HCT116 (cell line): ENCODE data around the gene GBP7. TPM values are rescaled to one million over a fixed set of nuclear protein-coding genes. Genes with fewer than 3 reads are reported as not detected.

Source experiments
- ATAC-seq: fragments of 200-7000 bp; cut with Tn5 transposase; 2 replicates; pipeline ENCODE4 v1.9.1; 2020; ENCODE audit warnings: mild to moderate bottlenecking, moderate library complexity
- BruUV-seq: library from RNA; stranded (reverse); fragments of 400-500 nt; replicated peaks from 2 replicates; lab custom pipeline; 2021; lab: Mats Ljungman, UMichigan
- CTCF ChIA-PET: fragments of 300-600 bp; sonication (Branson Sonifier 250); formaldehyde crosslinking; loops from one replicate; lab custom pipeline; 2021; ENCODE audit warnings: antibody characterized with exemption; lab: Charles Lee
- POLR2A ChIA-PET: fragments of 300-600, 350-600 bp; sonication (Branson Sonifier 250); formaldehyde crosslinking; loops from one replicate; lab custom pipeline; 2021; ENCODE audit warnings: antibody characterized with exemption; lab: Charles Lee
- RAD21 ChIA-PET, 2 experiments: fragments of 300-600 bp; sonication (Branson Sonifier 250); formaldehyde crosslinking; loops; one replicate each; lab custom pipeline; 2023; ENCODE audit warnings: low total read pairs in 2 of 2; ENCODE audit not compliant: uncharacterized antibody in 2 of 2, unreplicated experiment in 2 of 2, low non-redundant PET in 1 of 2; lab: Charles Lee
- DNase-seq: peaks from one replicate; pipeline ENCODE4 v3.0.0-alpha.2; 2010; ENCODE audit warnings: low read depth, low spot score
- H2AFZ ChIP-seq: fragments of 200-600 bp; shearing (Covaris generic), sonication (generic); 2 replicates; pipeline ENCODE4 v1.6.1; 2017; ENCODE audit warnings: low read depth, mixed run types, mixed read lengths, antibody characterized with exemption, low read length; ENCODE audit not compliant: poor library complexity, severe bottlenecking
- H3K27ac ChIP-seq: 2 replicates; pipeline ENCODE4 v1.5.1; 2012; ENCODE audit warnings: low read depth, low read length
- H3K27me3 ChIP-seq: fragments of 200-600 bp; sonication (generic); 2 replicates; pipeline ENCODE4 v1.6.1; 2016; ENCODE audit warnings: mixed run types, low read length, mixed read lengths; ENCODE audit not compliant: insufficient read depth
- H3K36me3 ChIP-seq, 2 experiments: fragments of 200-500 bp in 1 of 2; fragments of 200-600 bp in 1 of 2; sonication (Bioruptor generic) in 1 of 2; sonication (generic) in 1 of 2; 2 replicates each; pipeline versions ENCODE4 v1.5.1 to v1.6.1; 2014 to 2016; ENCODE audit warnings: low read length in 2 of 2, inconsistent platforms in 1 of 2, mixed read lengths in 1 of 2, mixed run types in 1 of 2; ENCODE audit not compliant: insufficient read depth in 2 of 2, control insufficient read depth in 1 of 2
- H3K4me1 ChIP-seq, 2 experiments: fragments of 200-600 bp in 1 of 2; sonication (generic) in 1 of 2; 2 replicates each; pipeline versions ENCODE4 v1.5.1 to v1.6.1; 2012 to 2017; ENCODE audit warnings: low read length in 2 of 2, inconsistent platforms in 1 of 2, mild to moderate bottlenecking in 1 of 2, mixed read lengths in 1 of 2, mixed run types in 1 of 2, moderate library complexity in 1 of 2; ENCODE audit not compliant: insufficient read depth in 2 of 2, control insufficient read depth in 1 of 2
- H3K4me2 ChIP-seq: fragments of 200-600 bp; sonication (generic); 2 replicates; pipeline ENCODE4 v1.6.1; 2017; ENCODE audit warnings: mixed run types, low read length, mixed read lengths
- H3K4me3 ChIP-seq, 2 experiments: fragments of 200-600 bp in 1 of 2; sonication (generic) in 1 of 2; replicated peaks in 1 of 2; 2 replicates each; pipeline ENCODE4 v1.5.1; 2011 to 2016; ENCODE audit warnings: low read length in 2 of 2, control low read depth in 1 of 2, low read depth in 1 of 2, mild to moderate bottlenecking in 1 of 2, mixed read lengths in 1 of 2, mixed run types in 1 of 2
- H3K79me2 ChIP-seq: fragments of 200-600 bp; sonication (generic); 2 replicates; pipeline ENCODE4 v1.6.1; 2017; ENCODE audit warnings: mild to moderate bottlenecking, mixed run types, low read length, moderate library complexity, mixed read lengths; ENCODE audit not compliant: insufficient read depth
- H3K9ac ChIP-seq: fragments of 200-600 bp; sonication (generic); 2 replicates; pipeline ENCODE4 v1.6.1; 2016; ENCODE audit warnings: low read length, mixed read lengths
- H3K9me2 ChIP-seq: fragments of 200-600 bp; sonication (generic), shearing (Covaris generic); 2 replicates; pipeline ENCODE4 v1.6.1; 2017; ENCODE audit warnings: mixed run types, mild to moderate bottlenecking, moderate library complexity; ENCODE audit not compliant: insufficient read depth
- H3K9me3 ChIP-seq, 2 experiments: fragments of 200-500 bp in 1 of 2; fragments of 200-600 bp in 1 of 2; sonication (Bioruptor generic) in 1 of 2; sonication (generic) in 1 of 2; 2 replicates each; pipeline ENCODE4 v1.6.1; 2014 to 2017; ENCODE audit warnings: low read length in 2 of 2, mixed read lengths in 2 of 2, inconsistent platforms in 1 of 2, low read depth in 1 of 2, mild to moderate bottlenecking in 1 of 2, mixed run types in 1 of 2, moderate library complexity in 1 of 2; ENCODE audit not compliant: control insufficient read depth in 1 of 2, insufficient read depth in 1 of 2
- H4K20me1 ChIP-seq: fragments of 200-600 bp; sonication (generic), shearing (Covaris generic); 2 replicates; pipeline ENCODE4 v1.6.1; 2017; ENCODE audit warnings: mixed run types, mild to moderate bottlenecking, moderate library complexity; ENCODE audit not compliant: insufficient read depth
- CEBPB ChIP-seq: IDR thresholded peaks from 2 replicates; pipeline ENCODE4 v1.6.1; 2012; ENCODE audit warnings: low read depth
- EGR1 ChIP-seq: IDR thresholded peaks from 2 replicates; pipeline ENCODE4 v1.6.1; 2012; ENCODE audit warnings: low read depth
- ELF1 ChIP-seq: IDR thresholded peaks from 2 replicates; pipeline ENCODE4 v1.6.1; 2012; ENCODE audit warnings: low read depth, borderline replicate concordance
- EZH2phosphoT487 ChIP-seq: fragments of 200-600 bp; IDR thresholded peaks from 2 replicates; pipeline ENCODE4 v1.6.1; 2018; ENCODE audit warnings: antibody characterized with exemption, borderline replicate concordance
- JUND ChIP-seq: IDR thresholded peaks from 2 replicates; pipeline ENCODE4 v1.6.1; 2012
- POLR2A ChIP-seq: IDR thresholded peaks from 2 replicates; pipeline ENCODE4 v1.7.0; 2011; ENCODE audit warnings: borderline replicate concordance; ENCODE audit not compliant: insufficient read depth, insufficient read length; ENCODE audit errors: extremely low read depth
- POLR2AphosphoS5 ChIP-seq: IDR thresholded peaks from 2 replicates; pipeline ENCODE4 v1.6.1; 2011; ENCODE audit warnings: mild to moderate bottlenecking, low read depth, low read length, moderate library complexity
- RAD21 ChIP-seq: IDR thresholded peaks from 2 replicates; pipeline ENCODE4 v1.6.1; 2012; ENCODE audit warnings: low read depth, mild to moderate bottlenecking
- SIN3A ChIP-seq: IDR thresholded peaks from 2 replicates; pipeline ENCODE4 v1.6.1; 2012; ENCODE audit warnings: low read depth
- SRF ChIP-seq: IDR thresholded peaks from 2 replicates; pipeline ENCODE4 v1.6.1; 2012; ENCODE audit warnings: low read depth
- intact Hi-C: fragments of 100-400 bp; cut with micrococcal nuclease; formaldehyde crosslinking; loops from 2 replicates; pipeline ENCODE4 v1.10.0; 2022
- total RNA-seq: library from RNA; stranded (reverse); gene quantifications from one replicate; pipeline ENCODE4 v1.2.1, GENCODE V29; 2021; ENCODE audit not compliant: unreplicated experiment
- TF ChIP-seq, protein P1 (sequence below): IDR thresholded peaks from 2 replicates; pipeline ENCODE4 v1.6.1; 2012
- TF ChIP-seq, protein P2 (sequence below): IDR thresholded peaks from 2 replicates; pipeline ENCODE4 v1.6.1; 2012
- TF ChIP-seq, protein P3 (sequence below): IDR thresholded peaks from 2 replicates; pipeline ENCODE4 v1.6.1; 2011; ENCODE audit warnings: mild to moderate bottlenecking, low read length, moderate library complexity; ENCODE audit not compliant: insufficient replicate concordance; ENCODE audit errors: extremely low read depth
- TF ChIP-seq, protein P4 (sequence below): IDR thresholded peaks from 2 replicates; pipeline ENCODE4 v1.6.1; 2012; ENCODE audit warnings: low read depth

The GBP7 gene
- total RNA-seq, 1 experiment from 2014 or later, result not detected

DNA sequence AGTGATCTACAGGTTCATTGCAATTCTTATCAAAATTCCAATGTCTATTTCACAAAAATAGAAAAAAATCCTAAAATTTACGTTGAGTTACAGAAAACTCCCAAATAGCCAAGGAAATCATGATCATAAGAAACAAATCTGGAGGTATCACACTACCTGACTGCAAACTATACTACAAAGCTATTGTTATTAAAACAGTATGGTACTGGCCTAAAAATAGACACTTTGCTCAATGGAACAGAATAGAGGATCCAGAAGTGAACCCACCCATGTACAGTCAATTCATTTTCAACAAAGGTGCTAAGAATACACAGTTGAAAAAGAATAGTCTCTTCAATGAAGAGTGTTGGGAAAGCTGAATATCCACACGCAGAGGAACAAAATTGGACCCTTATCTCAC, 80.1 kb downstream of the GBP7 start (continued):
- TF ChIP-seq, protein P1, sequence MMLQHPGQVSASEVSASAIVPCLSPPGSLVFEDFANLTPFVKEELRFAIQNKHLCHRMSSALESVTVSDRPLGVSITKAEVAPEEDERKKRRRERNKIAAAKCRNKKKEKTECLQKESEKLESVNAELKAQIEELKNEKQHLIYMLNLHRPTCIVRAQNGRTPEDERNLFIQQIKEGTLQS, result no peak
- TF ChIP-seq EGR1, result no peak
- TF ChIP-seq POLR2AphosphoS5, result no peak
- TF ChIP-seq RAD21, result no peak
- TF ChIP-seq, protein P2, sequence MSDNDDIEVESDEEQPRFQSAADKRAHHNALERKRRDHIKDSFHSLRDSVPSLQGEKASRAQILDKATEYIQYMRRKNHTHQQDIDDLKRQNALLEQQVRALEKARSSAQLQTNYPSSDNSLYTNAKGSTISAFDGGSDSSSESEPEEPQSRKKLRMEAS, result no peak
- TF ChIP-seq EZH2phosphoT487, result no peak

DNA sequence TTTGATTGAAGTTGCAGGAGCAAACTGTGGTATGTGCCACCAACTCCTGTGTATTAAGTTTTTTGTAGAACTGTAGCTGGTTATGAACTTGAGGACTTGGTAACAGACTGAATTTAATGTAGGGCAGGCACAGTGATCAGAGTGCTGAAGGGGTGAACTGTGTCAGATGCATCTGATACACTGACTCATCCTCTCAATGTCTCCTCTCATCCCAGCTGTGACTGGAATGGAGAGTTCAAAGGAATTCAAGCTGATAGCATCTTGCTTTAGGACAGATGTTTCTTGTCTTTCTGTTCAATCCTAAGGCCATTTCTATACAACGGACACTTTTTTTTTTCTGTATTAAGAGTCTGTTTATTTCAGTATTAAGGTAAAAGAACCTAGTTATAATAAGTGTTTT, 85.8 kb downstream of the GBP7 start:
- no peak overlapping the region for H3K27ac ChIP-seq
- POLR2A ChIA-PET, result no interaction called here
- no peaks in the 10 kb centered on the region for H3K27me3 ChIP-seq
- TF ChIP-seq POLR2A (no peak), JUND (no peak), POLR2AphosphoS5 (no peak), ELF1 (no peak), SIN3A (no peak), SRF (no peak), CEBPB (no peak)
- TF ChIP-seq, protein P1, result no peak
- TF ChIP-seq, protein P3, sequence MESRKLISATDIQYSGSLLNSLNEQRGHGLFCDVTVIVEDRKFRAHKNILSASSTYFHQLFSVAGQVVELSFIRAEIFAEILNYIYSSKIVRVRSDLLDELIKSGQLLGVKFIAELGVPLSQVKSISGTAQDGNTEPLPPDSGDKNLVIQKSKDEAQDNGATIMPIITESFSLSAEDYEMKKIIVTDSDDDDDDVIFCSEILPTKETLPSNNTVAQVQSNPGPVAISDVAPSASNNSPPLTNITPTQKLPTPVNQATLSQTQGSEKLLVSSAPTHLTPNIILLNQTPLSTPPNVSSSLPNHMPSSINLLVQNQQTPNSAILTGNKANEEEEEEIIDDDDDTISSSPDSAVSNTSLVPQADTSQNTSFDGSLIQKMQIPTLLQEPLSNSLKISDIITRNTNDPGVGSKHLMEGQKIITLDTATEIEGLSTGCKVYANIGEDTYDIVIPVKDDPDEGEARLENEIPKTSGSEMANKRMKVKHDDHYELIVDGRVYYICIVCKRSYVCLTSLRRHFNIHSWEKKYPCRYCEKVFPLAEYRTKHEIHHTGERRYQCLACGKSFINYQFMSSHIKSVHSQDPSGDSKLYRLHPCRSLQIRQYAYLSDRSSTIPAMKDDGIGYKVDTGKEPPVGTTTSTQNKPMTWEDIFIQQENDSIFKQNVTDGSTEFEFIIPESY, result no peak
- TF ChIP-seq, protein P4, sequence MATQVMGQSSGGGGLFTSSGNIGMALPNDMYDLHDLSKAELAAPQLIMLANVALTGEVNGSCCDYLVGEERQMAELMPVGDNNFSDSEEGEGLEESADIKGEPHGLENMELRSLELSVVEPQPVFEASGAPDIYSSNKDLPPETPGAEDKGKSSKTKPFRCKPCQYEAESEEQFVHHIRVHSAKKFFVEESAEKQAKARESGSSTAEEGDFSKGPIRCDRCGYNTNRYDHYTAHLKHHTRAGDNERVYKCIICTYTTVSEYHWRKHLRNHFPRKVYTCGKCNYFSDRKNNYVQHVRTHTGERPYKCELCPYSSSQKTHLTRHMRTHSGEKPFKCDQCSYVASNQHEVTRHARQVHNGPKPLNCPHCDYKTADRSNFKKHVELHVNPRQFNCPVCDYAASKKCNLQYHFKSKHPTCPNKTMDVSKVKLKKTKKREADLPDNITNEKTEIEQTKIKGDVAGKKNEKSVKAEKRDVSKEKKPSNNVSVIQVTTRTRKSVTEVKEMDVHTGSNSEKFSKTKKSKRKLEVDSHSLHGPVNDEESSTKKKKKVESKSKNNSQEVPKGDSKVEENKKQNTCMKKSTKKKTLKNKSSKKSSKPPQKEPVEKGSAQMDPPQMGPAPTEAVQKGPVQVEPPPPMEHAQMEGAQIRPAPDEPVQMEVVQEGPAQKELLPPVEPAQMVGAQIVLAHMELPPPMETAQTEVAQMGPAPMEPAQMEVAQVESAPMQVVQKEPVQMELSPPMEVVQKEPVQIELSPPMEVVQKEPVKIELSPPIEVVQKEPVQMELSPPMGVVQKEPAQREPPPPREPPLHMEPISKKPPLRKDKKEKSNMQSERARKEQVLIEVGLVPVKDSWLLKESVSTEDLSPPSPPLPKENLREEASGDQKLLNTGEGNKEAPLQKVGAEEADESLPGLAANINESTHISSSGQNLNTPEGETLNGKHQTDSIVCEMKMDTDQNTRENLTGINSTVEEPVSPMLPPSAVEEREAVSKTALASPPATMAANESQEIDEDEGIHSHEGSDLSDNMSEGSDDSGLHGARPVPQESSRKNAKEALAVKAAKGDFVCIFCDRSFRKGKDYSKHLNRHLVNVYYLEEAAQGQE, result no peak
- BruUV-seq, result no TSS peak
- no peaks in the 10 kb centered on the region for H3K4me1 ChIP-seq
- H3K9me2 ChIP-seq, result no peaks in the 10 kb centered on the region
- H4K20me1 ChIP-seq, result no peaks in the 10 kb centered on the region
- no peaks in the 10 kb centered on the region for H3K9me3 ChIP-seq
- DNase-seq (no peak), ATAC-seq (no peak)
- H2AFZ ChIP-seq, result no peak overlapping the region
- intact Hi-C loops, result no loop called here
- H3K79me2 ChIP-seq, result no peaks in the 10 kb centered on the region
- no peaks in the 10 kb centered on the region for H3K36me3 ChIP-seq
- H3K4me3 ChIP-seq, result no peak overlapping the region
- CTCF ChIA-PET, result no interaction called here
- RAD21 ChIA-PET, result no interaction called here
- no peak overlapping the region for H3K9ac ChIP-seq
- H3K4me2 ChIP-seq, result no peak overlapping the region
